Inferior parietal cortex (tissue), 1 donor: Measurements from ENCODE around the gene ASB13.

Experiments
- DNase-seq: peaks from one replicate; pipeline ENCODE4 v3.0.0-alpha.2; 2016; ENCODE audit errors: extremely low spot score

The ASB13 gene, protein sequence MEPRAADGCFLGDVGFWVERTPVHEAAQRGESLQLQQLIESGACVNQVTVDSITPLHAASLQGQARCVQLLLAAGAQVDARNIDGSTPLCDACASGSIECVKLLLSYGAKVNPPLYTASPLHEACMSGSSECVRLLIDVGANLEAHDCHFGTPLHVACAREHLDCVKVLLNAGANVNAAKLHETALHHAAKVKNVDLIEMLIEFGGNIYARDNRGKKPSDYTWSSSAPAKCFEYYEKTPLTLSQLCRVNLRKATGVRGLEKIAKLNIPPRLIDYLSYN

DNA sequence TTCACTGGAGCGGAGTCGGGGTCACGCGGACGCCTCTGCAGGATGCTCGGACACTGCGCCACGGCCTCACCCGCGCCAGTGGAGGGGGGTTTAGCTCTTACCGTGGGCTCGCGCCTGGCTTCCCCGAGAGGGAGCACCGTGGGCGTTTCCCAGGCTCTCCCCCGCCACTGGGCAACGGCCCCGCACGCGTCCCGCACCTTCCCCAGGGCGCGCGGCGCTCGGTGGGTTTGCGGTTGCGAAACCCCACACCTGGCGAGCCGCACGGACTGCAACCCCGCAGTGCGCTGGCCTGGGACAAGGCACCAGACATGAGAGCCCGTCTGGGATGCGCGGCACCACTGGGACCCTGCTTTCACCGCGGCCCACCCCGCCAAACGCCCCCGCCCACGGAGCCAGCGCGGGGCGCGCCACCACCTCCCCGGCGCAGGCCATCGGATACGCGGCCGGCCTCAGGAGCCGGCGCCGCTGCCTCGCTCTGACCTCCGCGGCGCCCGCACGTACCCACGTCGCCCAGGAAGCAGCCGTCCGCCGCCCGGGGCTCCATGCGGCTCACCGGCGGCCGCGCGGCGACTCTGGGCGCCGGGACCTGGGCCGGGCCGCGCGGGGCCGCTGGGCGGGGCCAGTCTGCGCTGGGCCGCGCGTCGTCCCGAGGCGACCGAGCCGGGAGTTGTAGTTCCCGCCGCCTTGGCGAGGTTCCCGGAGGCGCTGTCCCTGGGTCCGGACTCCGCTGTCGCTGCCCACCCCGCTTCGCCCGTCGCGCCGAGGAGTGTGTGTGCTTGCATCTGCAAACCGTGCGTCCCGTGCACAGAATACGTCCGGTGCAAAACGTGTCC lies at the start of gene ASB13:
TSS of gene ASB13 (minus strand) at position 588 of the 833 bp plus-strand sequence. CDS start at position 544, 44 bp downstream.
- peak; percentile 54 for DNase-seq

DNA sequence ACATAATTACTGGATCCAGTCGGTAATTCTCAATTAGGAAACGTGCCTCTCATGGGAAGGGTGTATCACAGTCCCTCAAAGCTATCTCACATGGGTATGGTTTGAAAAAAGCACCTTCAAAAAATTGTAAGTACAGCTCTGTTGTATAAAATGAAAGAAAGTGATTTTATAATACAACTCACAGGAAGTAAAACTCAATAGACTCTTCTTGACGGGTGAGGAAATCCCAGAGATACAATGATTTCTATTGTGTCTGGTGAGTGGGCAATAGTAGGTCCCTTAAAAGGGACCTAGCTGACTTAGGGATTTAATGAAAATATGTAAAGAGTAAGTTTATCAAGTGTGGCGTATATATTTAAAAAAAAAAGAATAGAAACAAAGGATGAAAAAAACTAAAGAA lies 45.2 kb upstream of the ASB13 start:
- DNase-seq, result no peak

DNA sequence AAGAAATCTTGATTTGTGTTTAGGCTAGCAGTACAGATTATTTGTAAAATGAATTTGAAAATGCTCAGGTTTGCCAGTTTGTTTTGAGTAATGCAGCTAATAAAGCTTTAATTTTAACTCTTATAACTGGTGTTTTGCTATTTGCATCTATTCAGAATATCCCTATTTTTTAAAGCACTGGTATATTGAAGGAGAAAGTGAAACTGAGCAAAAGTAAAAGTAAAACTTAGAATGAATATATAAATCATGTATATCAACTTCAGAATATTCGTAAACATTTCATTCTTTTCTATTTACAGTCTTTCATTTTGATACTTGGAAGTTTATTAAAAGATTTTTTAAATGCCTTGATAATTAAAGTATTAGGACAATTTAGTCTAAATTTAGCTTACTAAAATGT lies 44.5 kb upstream of the ASB13 start:
- no peak for DNase-seq

DNA sequence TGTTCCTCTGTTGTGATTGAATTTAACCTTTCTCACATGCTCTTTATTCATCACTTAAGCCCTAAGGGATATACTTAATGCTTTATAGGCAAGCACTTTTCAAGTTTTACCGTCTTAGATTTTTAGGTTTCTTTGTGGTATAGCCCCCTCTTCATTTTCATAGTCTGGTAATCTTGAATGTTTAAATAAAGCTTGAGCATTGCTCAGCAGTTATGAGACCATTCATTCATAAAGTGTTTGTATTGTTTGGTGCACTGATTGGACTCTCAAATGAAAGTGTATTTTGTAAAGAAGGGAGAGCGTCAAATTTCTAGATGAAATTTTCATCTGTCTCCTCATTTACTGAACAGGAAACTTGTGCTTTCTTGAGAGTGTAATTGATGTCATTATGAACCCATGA lies 43.5 kb upstream of the ASB13 start:
- no peak for DNase-seq

DNA sequence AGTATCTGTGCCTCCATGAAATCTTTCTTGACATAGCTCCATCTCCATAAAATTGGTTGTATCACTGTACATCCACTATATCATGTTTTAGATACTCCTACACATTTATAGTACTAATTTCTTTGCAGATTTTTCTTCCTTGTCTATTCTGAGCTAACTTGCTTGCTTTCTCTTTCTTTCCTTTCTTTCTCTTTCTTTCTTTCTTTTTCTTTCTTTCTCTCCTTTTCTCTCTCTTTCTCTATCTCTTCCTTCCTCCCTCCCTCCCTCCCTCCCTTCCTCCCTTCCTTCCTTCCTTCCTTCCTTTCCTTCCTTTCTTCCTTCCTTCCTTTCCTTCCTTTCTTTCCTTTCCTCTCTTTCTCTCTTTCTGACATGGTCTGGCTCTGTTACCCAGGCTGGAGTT lies 42.0 kb upstream of the ASB13 start:
- no peak for DNase-seq

DNA sequence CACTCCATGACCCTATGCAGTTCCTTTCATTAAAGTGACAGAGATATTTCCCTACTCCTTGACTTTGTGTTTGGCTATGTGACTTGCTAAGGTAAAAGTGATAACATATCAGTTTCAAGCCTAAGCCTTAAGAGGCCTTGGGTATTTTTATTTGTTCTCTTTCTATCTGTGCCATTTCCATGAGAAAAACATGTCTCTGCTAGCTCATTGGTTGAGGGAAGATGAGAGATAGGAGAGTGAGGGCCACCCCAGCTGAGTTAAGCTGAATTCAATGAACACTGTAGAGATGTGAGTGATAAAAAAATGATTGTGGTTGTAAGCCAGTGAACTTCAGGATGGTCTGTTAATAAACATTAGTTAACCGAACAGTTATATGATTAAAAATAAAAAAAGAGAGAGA lies 31.7 kb upstream of the ASB13 start:
- DNase-seq, result no peak

DNA sequence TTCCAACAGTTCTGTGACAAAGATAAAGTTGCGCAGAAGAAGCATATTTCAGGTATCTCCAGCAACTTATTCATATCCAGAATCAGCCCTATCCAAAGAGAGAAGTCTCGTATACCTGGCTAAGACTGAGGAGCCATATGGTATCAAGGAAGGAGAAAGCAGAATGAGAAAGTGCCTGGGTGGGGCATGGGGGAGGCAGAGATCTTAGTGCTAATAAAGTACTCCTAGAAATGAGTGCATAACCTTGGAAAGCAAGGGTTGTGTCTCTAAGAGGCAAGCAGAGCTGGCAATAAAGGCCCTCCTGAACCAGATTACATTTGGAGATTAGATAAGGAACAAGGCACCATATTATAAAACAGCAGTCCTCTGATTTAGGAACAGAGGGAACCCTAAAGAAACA lies 30.9 kb upstream of the ASB13 start:
- DNase-seq, result no peak

DNA sequence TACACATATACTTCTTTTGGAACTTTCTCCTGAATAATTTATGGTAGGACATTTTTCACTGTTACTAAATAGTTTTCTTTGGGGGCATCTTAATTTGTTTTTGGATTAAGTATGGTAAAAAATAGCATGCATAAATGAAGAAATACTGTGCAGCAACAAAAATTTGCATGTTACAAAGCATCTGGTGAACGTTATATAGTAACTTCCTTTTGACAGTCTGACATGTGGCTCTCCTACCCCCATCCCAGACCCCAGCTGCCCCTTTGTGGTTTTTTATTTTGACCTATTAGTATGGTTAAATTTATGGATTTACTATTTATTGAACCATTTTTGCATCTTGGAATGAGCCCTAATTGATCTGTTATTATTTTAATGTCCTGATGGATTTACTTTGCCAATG lies 28.2 kb upstream of the ASB13 start:
- DNase-seq, result no peak

DNA sequence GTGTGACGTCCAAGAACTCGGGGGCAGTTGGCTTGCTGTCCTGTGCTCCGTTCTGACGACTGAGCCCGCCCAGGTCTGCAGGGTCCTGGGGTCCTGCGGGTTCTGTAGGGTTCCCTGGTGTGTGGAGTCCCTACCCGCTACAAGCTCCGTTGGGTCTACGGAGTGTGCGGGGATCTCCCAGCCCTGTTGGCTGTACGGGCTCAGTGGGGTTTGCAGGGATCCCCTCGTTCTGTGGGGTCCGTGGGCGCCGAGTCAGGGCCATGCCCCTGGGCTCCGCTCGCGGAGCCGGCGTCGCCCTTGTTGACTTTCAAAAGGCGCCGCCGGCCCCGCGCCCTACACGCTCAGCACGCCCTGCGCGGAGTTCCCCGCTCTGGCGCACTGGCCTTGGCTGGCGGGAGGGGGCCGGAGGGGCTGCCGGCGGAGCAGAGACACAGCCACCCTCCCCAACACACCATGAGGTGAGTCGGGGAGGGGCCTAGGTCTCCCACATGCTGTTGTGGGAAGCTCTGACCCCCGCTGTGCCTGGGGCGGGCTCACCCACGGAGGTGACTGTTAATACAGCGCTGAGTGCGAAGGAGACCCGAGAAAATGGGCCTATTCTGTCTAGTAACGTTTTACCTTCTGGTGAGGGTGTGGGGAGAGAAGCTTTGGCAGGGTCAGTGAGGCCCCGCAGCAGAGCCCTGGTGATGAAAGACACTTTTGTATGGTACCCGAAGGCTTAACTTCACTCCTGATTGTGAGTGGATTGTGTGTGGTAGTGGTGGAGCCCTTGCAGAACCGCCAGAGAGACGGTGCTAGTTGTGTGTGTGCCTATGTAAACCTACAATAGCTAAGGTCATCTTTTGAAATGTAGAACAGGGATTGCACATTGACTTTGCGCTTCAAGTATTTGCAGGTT lies 26.3 kb upstream of the ASB13 start:
- DNase-seq, result peak; percentile 16

DNA sequence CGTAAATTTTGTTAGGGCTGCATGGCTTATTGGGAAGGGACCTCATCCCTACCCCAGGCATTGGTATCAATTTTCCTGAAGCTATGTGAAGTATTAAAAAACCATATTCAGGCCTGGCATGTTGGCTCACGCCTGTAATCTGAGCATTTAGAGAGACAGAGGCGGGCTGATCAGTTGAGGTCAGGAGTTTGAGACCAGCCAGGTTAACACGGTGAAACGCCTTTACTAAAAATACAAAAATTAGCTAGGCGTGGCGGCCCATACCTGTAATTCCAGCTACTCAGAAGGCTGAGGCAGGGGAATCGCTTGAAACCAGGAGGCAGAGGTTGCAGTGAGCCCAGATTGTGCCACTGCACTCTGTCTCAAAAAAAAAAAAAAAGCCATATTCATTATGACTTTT lies 25.4 kb upstream of the ASB13 start:
- DNase-seq, result no peak

DNA sequence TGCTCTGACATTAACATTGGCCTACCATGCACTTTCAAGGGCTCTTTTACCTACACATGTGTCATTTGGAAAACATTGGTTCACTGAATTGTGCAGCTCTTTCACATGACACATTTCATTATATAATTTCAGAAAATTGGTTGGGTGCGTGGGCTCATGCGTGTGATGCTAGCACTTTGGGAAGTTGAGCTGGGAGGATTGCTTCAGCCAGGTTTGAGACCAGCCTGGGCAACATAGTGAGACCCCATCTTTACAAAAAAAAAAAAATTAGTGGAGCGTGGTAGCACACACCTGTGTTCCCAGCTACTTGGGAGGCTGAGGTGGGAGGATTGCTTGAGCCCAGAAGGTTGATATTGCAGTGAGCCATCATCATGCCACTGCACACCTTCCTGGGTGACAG lies 22.2 kb upstream of the ASB13 start:
- no peak for DNase-seq

DNA sequence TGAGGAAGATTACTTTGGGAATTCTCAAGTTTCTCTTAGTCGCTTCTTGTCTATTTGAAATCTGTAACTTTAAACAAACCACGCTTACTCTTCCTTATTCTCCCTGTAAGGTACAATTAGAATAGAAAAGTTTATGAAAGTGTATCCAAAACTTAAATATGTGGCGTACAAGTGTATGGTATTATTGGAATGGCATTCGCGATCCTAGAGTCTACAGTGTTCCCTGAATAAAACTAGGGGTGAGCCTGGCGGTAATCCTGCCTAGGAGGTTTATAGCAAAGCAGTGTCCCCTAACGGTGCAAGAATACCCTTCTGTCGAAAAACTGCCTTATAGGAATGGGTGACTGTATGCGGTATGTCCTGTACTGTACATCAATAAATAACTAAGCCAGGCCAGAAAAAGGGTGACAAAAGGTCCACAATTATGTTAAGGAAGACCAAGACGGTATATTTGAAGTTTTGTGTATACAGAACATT lies 19.4 kb upstream of the ASB13 start:
- no peak for DNase-seq

DNA sequence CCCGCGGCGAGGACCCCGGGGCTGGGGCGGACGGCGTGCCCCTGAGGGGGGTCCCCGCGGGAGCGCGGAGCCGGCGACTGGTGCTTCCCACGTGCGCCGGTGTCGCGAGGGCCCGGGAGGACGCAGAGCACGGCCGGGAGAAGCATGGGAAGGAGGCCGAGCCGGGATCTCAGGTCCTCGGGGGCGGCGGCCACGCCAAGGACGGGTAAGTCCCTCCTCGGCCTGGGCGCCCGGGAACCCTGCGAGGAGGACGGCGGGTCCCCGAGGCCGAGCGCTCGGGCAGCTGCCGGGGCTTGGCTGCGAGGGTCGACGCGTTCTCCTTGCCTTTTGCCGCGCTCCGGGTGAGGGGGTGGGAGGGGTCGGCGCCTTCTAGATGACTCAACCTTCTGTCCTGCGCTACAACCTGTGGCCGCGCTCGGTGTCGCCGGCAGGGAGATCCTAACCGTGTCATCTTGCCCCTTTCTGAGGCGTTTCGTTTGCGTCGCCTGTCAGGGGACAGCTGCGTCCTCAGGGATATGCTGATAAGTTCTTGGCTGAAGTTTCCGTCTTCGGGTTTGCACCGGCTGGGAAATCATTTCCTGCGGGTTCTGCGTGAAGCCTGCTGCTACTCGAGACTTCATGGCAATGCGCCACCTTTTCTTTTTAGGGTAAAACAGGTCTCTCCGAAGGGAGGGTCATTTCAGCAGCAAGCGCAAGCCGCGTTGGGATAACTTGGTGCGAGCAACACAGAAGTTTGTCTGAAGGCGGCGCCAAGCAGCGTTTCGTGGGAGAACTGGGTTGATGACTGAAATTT lies 18.8 kb upstream of the ASB13 start:
- peak; percentile 77 for DNase-seq

DNA sequence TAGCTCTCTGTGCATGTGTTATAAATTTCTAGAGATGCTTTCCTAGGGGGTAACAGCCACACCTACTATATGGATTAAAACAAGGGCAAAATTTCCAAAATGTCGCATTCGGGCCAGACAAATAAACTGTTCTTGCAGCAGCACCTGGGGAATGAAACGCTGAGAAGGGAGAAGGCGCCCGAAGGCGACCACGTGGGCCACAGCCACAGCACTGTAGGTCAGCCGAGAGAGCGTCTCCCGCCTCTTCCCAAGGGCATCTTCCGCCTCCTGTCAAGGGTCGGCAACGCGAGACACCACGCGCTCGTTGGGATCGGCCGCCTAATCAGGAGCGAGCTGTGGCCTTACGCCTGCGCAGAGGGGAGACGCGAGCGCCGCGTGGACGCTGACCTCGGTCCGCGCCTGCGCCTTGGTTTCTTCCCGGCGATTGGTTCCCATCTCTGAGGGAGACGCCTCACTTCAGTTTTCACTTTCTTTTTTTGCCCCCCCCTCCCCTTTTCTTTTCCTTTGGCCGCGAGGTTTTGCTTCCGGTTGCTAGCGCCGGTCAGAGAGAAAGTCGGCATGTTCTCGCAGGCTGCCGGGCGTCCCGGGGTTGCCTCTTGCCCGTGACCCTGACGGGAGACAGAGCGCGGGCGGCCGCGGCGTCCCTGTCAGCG lies 18.0 kb upstream of the ASB13 start, which contains the start of gene TASOR2:
TSS of gene TASOR2 (plus strand) at position 521 of the 653 bp plus-strand sequence. CDS start 35,805 bp downstream, outside the sequence.
- peak; percentile 99 for DNase-seq

DNA sequence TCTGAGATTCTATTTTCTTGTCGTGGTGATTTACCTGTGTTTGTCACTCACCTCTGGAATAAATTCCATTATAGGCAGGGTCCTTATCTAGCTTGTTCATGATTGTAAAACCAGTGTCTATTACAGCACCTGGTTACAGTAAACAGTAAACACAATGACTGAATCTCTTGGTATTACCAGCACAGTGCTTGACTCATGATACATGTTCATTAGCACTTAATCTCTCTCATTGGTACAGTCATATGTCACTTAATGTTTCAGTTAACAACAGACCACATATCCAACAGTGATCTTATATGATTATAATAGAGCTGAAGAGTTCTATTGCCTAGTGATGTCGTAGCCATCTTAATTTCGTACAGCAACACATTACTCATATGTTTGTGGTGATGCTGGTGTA lies 16.7 kb upstream of the ASB13 start:
- no peak for DNase-seq

DNA sequence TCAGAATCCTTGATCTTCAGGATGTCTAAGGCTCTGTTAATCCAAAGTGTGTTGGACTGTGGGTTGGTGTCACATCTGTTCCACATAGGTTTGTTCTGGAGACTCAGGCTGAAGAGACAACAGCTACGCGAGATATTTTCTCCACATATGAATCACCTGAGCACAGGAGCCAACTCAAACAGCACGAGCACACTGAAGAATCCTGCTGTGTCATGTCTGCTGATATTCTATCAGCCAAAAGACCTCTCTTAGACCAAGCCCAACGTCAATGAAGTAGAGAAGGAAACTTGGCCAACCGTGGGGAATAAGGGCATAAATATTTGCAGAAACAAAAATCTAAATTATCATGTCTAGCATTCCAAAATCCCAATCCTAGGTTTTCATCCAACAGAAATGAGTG lies 15.5 kb upstream of the ASB13 start:
- no peak for DNase-seq

DNA sequence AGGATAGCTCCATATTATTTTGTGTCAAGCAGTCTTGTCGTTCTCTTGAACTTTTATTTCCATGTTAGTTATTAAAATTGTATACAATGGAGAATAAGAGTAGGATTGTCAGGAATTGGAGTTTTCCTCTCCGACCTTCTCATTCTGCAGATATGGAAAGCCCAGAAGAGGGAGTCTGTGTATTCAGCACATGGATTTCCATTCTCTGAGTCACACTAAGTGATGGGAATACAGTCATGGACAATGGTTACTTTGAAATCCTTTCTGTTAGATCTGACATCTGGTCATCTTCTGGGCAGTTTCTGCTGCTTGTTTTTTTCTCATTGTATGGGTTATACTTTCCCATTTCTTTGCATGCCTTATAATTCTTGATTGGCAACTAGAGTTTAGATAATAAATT lies 13.2 kb upstream of the ASB13 start:
- DNase-seq, result no peak

DNA sequence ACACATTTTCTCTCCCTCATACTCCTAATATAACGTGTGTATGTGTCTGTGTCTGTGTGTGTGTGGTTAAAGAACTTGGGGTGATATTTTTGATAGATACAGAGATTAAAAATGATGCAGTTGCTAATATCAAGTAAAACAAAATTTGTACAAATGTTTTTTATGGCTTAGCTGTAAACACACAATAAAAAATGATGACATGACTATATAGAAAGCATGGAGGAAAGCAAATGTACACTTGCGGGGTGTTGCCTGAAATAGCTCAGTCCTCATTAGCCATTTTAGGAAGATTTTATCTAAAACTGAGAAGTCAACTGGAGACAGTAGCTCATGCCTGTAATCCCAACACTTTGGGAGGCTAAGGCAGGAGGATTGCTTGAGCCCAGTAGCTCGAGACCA lies 12.6 kb upstream of the ASB13 start:
- no peak for DNase-seq

DNA sequence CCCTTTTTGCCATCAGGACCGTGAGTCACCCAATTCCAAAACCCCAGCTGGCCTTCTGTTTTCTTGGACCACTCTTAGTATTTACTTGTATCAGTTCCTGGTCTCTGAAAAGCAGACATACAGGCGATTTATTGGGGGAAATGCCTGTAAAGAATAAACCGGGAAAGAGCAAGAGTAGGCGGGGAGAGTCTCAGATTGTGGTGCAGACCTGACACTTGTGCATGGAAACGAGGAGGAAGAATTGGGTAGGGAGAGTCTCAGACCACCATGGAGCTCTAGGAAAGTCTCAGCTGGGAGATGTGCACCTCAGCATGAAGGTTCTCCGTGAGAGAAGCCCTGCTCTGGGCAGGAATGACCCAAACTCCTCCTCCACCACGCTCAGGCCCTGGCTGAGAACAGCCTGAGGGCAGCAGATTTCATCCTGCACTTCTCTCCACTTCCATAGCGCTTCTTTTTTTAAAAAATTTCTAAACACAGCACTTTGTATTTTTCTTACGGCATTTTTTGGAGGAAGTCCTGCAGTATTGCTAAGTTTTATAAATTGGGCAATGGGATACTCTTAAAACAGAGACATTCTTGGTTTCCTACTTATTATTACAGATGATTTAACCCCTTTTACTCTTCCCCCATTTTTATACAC lies 12.1 kb upstream of the ASB13 start:
- DNase-seq, result no peak
